NCI-H1092 (cell line): ENCODE measurements around the gene ARPC4.
A peak's percentile ranks its signal among the peaks of the same experiment; 100 is the strongest.

Experiments
- DNase-seq: peaks from one replicate; lab custom pipeline; 2025; lab: John Stamatoyannopoulos, UW

ARPC4 gene

DNA sequence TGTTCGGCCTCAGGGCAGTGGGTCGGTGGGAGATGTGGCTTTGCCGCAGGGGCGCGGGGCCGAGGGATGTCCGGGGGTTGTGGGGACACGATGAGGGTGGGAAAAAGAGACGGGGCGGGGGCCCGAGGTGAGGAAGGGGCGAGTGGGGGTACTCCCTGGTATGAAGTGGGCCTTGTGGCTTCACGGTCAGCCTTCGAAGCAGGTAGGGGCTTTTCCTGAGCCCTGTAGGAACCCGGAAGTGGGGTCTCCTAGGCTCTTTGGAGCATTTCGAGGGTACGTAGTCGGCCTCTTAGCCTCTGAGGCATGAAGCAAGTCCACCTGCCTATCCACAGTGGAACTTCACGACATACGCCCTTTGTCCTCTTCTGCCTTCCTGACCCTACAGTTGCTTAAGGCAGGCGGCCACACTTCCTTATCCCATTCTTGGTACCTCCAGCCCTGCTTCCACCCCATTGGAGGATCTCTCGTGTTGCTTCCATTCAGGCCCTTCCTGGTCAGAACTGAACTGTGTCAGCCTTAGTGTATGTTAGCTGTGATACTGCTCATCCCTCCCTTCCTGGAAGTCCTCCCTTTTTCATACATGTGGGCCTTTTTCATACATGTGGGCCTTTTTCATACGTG is 389 bp downstream of the ARPC4 start:
- DNase-seq = no peak

DNA sequence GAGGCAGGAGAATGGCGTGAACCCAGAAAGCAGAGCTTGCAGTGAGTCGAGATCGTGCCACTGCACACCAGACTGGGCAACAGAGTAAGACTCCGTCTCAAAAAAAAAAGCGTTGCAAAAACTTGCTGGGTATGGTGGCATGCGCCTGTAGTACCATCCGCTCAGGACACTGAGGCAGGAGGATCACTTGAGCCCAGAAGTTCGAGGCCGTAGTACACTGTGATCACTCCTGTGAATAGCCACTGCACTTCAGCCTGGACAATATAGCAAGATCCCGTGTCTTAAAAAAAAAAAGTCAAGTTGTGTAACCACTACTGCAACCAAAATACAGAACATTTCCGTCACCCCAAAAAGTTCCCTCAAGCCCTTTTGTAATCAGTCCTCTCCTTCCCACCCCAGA is 1.5 kb downstream of the ARPC4 start:
- no peak for DNase-seq

DNA sequence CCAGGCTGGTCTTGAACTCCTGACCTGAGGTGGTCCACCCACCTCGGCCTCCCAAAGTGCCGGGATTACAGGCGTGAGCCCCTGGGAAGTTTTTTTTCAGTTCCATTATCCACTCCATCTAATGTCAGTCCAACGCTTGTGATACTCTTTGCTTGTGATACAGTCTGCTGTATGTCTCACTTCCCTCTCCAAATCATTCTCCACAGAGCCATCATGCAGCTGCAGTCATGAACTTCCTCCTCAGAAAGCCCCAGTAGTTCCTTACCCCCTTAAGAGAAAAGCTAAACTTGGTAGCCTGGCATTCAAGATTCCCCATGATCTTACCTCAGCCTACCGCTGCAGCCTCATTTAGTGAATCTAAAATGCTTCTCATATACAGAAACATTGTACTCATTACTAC is 2.3 kb downstream of the ARPC4 start:
- no peak for DNase-seq

DNA sequence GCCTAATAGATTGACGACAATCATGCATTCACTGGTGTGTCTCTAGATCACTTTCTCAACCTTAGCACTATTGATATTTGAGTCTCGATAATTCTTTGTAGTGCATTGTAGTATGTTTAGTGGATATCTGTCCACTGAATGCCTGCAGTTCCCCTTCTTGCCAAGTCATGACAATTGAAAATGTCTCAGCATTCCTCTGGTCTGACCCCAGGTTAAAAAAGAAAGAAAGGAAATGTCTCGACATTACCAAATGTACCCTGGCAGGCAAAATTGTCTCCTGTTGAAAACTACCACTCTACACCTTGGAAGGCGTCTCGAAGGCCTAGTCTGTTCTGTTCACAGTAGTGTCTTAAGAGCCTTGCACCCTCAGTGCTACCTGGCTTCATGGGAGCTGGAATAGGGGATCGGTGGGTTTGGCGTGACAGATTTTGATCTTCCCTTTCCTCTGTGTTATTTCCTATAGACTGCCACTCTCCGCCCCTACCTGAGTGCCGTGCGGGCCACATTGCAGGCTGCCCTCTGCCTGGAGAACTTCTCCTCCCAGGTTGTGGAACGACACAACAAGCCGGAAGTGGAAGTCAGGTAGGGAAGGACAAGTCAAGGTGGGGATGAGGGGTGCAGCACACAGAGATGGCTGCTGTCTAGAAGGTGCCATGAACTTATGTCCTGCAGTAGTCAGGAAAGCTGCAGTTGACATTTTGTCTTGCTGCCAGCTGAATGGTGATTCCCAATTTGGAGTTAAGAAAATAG is 4.5 kb downstream of the ARPC4 start:
- no peak for DNase-seq

DNA sequence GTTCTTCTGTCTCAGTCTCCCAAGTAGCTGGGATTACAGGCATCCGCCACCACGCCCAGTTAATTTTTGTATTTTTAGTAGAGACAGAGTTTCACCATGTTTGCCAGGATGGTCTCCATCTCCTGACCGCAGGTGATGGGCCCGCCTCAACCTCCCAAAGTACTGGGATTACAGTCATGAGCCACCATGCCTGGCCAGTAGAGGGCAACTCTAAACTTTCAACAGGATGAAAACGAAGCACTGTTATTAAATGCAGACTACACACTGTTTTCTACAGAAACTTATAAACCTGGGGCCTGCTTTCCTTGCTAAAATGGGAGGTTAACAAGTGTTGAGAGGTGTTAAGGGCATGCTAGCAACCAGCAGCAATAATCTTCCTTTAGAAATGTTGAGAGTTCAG is 7.6 kb downstream of the ARPC4 start:
- no peak for DNase-seq

DNA sequence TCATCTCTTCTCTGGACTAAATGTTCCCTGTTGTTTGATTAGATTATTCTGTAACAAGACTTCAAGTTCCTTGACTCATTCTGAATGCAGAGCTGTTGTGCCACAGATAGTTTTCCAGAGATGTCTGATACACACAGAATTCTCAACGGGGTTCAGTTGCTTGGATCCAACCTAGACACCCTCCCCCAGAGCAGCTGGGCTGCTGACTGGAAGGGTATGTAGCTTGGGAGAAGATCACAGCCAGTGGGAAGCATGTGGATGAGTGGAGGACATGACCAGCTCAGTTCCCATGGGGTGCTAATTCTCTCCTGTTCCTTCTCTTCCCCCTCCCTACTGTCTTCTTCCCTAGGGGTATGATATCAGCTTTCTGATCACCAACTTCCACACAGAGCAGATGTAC is 10.6 kb downstream of the ARPC4 start:
- DNase-seq = no peak

DNA sequence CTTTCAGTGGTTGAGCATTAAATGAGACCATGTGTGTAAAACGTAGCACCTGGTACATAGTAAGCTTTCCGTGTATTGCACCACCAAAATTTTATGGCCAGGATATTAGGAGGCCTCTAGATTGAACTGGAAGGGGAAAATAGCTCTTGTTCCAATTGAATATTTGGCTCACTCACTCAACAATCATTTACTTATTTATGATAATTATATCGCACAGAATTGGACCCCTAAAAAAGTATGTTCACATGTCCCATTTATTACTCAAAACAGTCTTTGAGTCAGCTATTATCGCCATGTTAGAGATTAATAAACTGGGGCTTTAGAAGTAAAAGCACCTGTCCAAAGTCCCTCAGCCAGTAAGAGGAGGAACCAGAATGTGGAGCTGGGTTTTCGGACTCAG is 12.1 kb downstream of the ARPC4 start:
- no peak for DNase-seq

DNA sequence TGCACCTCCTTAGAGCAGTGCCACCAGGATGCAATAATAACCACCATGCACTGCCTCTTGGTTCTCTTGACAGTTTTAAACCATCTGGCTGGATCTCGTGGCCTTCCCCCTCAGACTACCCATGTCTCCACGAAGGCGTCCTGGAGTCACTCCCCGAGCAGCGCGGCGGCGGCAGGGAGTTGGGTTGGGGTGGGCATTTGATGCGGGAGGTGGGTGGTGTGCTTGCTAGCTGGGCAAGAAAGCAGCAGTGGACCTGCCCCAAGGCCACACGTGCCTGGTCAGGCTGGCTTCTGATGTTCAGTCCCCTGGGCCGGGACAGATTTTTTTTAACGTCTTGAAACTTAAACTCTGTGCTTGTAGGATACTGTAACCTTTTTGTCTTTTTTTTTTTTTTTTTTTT is 13.3 kb downstream of the ARPC4 start:
- no peak for DNase-seq

DNA sequence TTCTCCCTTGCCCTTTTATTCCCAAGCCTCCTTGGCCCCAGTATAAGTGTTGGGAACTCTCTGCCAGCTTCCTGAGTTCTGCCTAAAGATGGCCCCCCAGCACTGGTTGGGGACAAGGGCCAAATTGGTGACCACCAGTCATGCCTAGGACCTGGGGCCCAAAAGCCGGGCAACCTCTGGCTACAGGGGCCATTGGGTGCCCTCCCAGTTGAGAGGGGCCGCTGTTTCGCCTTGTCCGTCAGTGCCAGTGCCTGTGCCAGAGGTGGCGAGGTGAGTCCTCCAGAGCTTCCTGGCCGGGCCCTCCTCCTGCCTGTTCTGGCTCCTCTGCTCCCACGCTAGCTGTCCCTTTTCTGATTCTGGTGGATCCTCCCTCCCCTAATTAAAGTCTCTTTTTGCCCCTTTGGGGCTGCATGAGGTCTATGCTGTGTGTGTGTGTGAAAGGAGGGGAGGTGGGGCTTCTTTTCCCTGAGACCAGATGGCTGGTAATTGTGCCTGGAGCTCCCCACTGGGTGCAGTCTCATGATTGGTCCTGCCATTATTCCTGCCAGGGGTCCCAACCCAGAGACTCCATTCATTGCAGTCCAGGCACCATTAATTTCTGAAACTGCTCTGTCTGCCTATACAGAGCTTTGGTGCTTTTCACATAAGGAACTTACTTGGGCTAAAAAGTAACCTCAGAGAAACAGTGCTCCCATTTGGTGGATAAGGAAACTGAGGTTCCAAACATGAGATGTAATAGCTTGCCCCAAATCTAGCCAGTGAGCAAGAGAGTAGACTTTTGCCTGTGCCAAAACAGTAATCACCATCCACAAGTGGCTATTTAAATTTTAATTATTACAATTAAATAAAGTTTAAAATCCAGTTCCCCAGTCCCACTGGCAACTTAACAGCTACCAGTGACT is 14.1 kb downstream of the ARPC4 start:
- DNase-seq = no peak

DNA sequence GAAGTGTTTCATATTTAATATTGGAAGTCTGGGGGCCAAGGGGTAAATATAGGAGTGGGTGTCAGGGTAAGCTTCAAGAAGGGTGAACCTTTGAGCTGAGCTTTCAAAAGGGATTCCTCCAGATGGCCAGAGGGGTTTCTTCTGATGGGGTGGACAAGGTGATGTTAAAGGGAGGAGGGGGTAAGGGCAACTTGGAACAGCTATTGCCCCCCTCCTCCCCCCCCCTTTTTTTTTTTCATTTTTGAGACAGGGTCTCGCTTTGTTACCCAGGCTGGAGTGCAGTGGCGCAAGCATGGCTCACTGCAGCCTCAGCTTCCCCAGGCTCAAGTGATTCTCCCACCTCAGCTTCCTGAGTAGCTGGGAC is 15.1 kb downstream of the ARPC4 start:
- no peak for DNase-seq

DNA sequence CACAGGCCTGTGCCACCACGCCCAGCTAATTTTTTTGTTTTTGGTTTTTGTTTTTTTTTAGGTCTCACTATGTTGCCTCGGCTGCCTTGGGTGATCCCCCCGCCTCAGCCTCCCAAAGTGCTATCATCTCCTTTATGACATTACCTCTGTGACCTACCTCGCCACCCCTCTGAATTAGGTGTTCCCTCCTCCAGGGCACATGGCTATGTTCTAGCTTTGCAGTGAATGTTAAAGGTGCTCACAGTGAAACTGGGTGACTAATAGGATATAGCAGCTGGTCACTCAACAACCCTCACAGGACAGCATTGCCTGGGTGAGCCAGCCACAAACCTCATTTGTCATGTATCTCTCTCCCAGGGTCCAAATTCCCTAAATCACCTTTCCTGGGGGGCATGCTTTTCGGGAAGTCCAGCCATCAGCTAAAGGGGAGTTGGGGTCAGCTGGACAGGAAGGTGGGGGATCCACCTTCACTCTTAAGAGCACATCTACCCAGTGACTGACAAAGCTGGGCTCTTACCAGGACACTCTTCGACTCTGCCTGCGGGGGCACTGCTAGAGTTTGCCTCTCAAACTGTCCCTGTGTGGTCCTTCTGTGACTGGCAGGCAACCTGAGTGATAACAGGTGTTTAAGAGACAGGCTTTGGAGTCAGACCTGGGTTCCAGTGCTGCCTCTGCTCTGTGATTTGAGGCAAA is 15.6 kb downstream of the ARPC4 start:
- no peak for DNase-seq

DNA sequence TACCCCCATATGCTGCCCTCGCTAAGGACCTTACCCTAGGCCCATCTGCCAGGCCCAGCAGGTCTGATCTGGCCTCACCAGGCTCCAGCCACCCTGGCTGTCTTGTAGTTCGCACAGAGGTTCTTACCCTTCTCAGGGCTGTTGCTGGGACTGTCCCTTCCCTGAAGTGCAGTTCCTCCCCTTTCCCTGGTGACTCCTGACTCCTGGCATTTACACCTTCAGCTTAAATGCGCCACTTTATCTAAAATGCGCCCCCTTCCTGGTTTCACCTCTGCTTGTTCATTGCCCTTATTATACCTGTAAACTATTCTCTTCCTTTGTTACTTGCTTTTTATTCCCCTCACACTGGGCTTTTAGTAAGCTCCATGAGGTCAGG is 16.3 kb downstream of the ARPC4 start:
- no peak for DNase-seq

DNA sequence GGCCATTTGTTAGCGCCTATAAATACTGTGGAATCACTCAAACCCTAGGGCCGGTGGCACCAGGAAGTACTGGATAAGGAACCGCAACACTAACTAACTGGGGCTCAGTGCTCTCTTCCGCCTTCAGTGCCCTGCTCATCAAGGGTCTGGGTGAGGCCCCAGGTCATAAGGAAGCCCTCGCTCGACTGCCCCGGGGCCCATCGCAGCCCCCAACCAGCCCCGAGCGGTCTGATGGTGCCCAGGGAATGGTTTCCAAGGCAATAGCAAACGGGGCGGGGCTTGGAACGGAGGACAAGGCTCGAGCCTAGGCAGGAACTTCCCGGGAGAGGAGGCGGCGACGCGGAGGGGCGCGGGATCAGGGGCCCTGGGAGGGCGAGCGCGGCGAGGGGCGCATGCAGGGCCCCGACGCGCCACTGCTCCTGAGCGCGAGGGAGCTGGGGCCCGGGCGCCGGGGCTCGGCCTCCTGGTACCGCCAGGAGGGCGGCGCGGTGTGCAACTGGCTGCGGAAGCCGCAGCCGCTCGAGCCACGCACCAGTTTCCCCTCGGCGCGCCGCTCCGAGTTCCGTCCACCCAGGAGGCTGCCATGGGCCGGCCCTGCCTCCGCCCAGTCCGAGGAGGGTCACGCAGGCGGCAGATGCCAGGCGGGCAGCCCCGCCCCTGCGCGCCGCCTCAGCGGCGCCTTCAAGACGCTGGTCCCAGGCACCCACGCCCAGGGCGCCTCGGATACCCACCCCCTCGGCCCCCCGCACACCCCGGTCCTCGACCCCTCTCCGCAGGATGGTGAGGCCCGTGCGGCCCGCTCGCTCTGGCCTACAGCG is 16.9 kb downstream of the ARPC4 start, which contains the start of gene TTLL3:
Gene TTLL3, plus strand, starts transcription at position 648 of the 818 bp plus-strand sequence. CDS start 400 bp downstream, outside the sequence.
- DNase-seq = peak; percentile 41

DNA sequence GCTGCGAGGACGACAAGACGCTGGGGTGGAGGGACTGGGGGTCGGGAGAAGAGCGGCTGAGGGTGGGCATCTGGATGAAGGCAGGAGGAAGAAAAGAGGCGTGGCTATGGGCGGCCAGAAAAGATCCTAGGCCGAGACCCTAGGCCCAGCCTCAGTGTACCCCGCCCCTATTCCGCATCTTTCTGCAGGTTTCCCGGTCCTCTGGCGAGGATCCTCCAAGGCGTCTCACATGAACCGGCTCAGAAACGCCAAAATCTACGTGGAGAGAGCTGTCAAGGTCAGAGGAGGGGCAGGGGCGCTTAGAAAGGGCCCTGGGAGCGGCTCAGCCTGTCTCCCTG is 17.5 kb downstream of the ARPC4 start:
- DNase-seq = no peak

DNA sequence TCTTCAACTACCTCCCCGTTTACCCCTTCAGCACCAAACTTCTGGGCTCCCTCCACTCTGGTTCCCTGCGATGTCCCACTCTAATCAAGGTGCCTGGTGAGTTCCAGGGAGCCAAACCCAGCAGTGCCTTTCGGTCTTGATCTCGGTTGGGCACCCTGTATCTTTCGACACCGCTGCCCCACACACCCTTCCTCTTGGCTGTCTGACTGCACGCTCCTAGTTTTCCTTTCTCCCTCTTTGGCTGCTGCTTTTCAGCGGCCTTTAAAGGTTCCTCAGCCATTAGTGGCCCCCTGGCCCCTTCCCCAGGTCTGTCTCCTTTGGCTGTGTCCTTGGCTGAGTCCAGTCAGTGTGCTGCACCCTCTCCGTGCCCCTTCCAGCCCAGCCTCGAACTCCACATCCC is 18.0 kb downstream of the ARPC4 start:
- no peak for DNase-seq

DNA sequence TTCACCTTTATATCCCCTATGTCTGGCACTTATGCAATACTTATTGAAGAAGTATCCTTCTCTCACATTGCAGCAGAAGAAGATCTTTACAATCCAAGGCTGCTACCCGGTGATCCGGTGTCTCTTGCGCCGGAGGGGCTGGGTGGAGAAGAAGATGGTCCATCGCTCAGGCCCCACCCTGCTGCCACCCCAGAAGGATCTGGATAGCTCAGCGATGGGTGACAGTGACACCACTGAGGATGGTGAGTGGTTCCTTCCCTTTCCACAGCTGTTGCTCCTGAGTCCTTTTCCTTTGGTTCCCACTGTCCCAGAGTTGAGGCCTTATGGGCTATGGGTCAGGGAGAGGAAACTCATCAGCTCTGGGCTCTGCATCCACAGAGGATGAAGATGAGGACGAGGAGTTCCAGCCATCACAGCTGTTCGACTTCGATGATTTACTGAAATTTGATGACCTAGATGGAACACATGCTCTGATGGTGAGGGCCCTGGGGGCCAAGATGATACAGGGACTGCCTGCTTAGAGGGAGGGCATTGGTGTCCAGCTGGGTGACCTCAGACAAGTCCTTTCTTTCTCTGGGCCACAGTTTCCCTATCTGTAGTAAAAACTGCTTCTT is 20.1 kb downstream of the ARPC4 start:
- DNase-seq = no peak

DNA sequence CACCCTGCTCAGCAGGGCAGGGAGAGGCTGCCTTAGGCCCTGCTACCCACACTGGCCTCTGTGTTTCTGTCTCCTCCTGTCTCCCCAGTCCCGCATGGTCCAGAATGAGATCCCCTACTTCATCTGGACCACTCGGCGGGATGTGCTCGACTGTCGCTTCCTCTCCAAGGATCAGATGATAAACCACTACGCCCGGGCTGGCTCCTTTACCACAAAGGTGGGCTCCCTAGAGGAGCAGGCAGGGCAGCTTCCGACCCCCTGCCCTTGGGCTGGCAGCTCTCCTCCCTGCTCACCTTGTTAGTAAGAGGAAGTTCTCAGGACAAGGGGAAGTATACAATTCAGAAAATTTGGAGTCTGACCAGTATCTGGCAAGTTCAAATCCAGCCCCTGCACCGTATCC is 23.1 kb downstream of the ARPC4 start:
- DNase-seq = no peak

DNA sequence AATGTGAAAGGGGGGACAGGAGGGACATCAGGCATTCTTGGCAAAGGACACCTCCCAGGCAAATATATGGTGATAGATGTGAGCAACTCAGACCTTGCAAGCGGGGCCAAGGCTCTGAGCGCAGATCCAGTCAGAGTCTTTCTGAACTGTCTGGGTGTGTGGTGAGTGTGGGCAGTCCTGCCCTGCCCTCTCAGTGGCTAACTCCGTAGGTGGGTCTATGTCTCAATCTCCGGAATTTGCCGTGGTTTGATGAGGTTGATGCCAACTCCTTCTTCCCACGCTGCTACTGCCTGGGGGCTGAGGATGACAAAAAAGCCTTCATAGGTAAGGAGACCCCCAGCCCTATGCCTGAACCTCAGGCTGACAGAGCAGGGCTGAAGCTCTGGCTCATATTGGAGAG is 24.6 kb downstream of the ARPC4 start:
- no peak for DNase-seq

DNA sequence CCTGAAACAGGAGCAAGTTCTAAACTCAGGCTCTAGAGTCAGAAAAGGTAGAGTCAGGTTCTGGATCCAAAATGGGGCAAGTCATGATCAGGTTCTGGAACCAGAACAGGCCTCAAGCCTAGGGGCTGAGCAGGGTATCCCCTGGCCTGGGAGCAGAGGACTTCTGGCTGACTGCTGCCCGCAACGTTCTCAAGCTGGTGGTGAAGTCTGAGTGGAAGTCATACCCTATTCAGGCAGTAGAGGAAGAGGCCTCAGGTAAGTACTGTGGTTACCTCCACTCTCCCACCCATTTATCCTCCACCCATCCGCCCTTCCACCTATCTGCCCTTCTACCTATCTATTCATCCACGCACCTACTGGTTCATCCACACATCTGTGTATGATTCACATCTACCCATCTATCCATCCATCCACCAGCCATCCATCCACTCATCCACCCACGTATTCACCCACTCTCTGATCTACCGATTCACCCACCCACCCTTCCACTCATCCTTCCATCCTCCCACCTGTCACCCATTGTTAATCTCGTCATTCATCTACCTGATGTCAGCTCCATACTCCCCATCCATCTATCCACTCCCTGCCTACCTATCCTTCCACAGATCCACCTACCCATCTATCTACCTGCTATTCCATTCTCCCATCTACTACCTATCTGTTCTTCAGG is 25.9 kb downstream of the ARPC4 start:
- no peak for DNase-seq

DNA sequence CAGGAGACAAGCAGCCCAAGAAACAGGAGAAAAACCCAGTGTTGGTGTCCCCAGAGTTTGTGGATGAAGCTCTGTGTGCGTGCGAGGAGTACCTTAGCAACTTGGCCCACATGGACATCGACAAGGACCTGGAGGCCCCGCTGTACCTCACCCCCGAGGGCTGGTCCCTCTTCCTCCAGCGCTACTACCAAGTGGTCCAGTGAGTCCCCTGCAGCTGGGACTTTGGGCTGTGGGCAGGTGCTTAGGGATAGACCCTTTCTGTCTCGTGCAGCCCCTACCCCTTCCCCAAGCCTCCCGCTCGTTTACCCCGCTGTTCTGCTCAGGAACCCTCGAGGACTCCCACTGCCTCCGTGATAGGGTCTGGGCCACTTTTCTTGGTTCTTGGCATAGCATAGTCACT is 27.7 kb downstream of the ARPC4 start:
- DNase-seq = no peak

DNA sequence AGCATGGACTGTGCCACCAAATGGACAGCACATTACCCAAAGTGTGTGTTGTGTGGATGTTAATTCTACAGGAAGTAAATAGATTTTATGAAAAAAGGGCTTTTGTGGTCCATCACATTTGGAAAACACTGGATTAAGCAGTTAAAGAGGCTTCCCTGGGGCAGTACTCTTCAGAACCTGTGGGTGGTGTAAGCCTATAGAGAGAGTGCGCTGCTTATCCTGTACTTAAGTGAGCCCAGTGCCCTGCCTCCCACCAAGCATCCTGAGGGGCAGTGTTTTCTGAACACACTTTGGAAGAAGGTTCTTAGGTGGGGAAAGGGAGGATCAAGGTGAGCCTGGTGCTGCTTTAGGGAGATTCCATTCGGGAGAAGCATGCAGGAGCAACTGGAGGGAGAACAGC is 28.1 kb downstream of the ARPC4 start:
- DNase-seq = no peak
